Esophagus squamous epithelium (tissue), 5 donors: ENCODE results near the gene TRMT61A. TPM values are rescaled to one million over a fixed set of nuclear protein-coding genes. Genes with fewer than 3 reads are reported as not detected.

Source experiments
- DNase-seq: peaks from one replicate; lab custom pipeline; 2025; lab: John Stamatoyannopoulos, UW
- H3K27ac ChIP-seq, 4 donors: fragments of 200-600 bp; sonication (generic); one replicate each; pipeline ENCODE4 v1.5.1; 2016 to 2019; ENCODE audit warnings: mild to moderate bottlenecking in 1 of 4
- H3K27me3 ChIP-seq, 4 donors: fragments of 200-600 bp; sonication (generic); 1 replicate in 3 of 4; 2 replicates in 1 of 4; pipeline versions ENCODE4 v1.5.1 to v1.6.0; 2017 to 2021; ENCODE audit warnings: antibody characterized with exemption in 1 of 4
- H3K36me3 ChIP-seq, 3 donors: fragments of 200-600 bp; sonication (generic); one replicate each; pipeline ENCODE4 v1.5.1; 2016 to 2019
- H3K4me1 ChIP-seq, 3 donors: fragments of 200-600 bp; sonication (generic); one replicate each; pipeline ENCODE4 v1.5.1; 2017 to 2019
- H3K4me3 ChIP-seq, 4 donors: fragments of 200-600 bp; sonication (generic); 1 replicate in 3 of 4; 2 replicates in 1 of 4; pipeline ENCODE4 v1.5.1; 2016 to 2019; ENCODE audit warnings: mild to moderate bottlenecking in 2 of 4, moderate library complexity in 1 of 4
- H3K9me3 ChIP-seq, 3 donors: fragments of 200-600 bp; sonication (generic); one replicate each; pipeline ENCODE4 v1.5.1; 2016 to 2019
- POLR2A ChIP-seq, 4 donors: fragments of 450-650 bp; IDR thresholded peaks; one replicate each; pipeline ENCODE4 v1.6.1; 2017; ENCODE audit warnings: antibody characterized with exemption in 4 of 4, mild to moderate bottlenecking in 4 of 4, moderate library complexity in 3 of 4
- WGBS, 2 donors: methylation state at CpG; one replicate each; pipeline ENCODE4 v1.1.5; 2018; 5-methylcytosine and 5-hydroxymethylcytosine counted together
- intact Hi-C: fragments of 100-400 bp; cut with DNase I; formaldehyde crosslinking; loops from one replicate; pipeline ENCODE4 v1.15.0; 2022
- total RNA-seq, 4 donors: library from RNA; depleted of rRNA; stranded (reverse); fragments of >200 nt; gene quantifications; one replicate each; pipeline ENCODE4 v1.1.0, GENCODE V29; 2016
- TF ChIP-seq, protein P1 (sequence below), 6 experiments: fragments of 450-650 bp in 4 of 6; fragments of 200-600 bp in 2 of 6; sonication (generic) in 2 of 6; IDR thresholded peaks; one replicate each; pipeline ENCODE4 v1.5.1; 2016 to 2019; ENCODE audit warnings: antibody characterized with exemption in 6 of 6, mild to moderate bottlenecking in 4 of 6, moderate library complexity in 4 of 6
- donor health status: DM: yes; HTN: yes; CAD: no.

Gene TRMT61A
- total RNA-seq, result 10 to 100 TPM in 2 of 4 donors, 1 to 10 TPM in 2; 7.7 to 20.6 (median 9.9) TPM

GRCh38 chr14:103528587-103529382 lies at the start of gene TRMT61A:
Gene TRMT61A, plus strand, starts transcription at chr14:103529196. Its CDS starts 783 bp downstream, at chr14:103529979.
- no peaks in the 10 kb centered on the region for H3K27me3 ChIP-seq
- H3K4me3 ChIP-seq, result peak within 1 kb of the TSS; percentile 70 to 100 (median 82)
- H3K9me3 ChIP-seq, result no peaks in the 10 kb centered on the region
- H3K27ac ChIP-seq, result peak within 1 kb of the TSS; percentile 82 to 93 (median 90)
- H3K36me3 ChIP-seq, result peaks cover 0 to 37% (median 0%) of the 10 kb centered on the region in 3 donors
- 0 to 25% methylated on average over 2 to 3 of the region's 70 CpGs for WGBS, 2 donors
- peak; percentile 38 for DNase-seq
- H3K4me1 ChIP-seq, result peaks cover 13 to 75% (median 31%) of the 10 kb centered on the region in 3 donors
- intact Hi-C loops, result no loop called here
- TF ChIP-seq, protein P1, sequence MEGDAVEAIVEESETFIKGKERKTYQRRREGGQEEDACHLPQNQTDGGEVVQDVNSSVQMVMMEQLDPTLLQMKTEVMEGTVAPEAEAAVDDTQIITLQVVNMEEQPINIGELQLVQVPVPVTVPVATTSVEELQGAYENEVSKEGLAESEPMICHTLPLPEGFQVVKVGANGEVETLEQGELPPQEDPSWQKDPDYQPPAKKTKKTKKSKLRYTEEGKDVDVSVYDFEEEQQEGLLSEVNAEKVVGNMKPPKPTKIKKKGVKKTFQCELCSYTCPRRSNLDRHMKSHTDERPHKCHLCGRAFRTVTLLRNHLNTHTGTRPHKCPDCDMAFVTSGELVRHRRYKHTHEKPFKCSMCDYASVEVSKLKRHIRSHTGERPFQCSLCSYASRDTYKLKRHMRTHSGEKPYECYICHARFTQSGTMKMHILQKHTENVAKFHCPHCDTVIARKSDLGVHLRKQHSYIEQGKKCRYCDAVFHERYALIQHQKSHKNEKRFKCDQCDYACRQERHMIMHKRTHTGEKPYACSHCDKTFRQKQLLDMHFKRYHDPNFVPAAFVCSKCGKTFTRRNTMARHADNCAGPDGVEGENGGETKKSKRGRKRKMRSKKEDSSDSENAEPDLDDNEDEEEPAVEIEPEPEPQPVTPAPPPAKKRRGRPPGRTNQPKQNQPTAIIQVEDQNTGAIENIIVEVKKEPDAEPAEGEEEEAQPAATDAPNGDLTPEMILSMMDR (IDR thresholded peaks at IDR 0.05), result no peak
- peak in 1 of 4 donors; percentile 33 for TF ChIP-seq POLR2A (IDR thresholded peaks at IDR 0.05)

DNA sequence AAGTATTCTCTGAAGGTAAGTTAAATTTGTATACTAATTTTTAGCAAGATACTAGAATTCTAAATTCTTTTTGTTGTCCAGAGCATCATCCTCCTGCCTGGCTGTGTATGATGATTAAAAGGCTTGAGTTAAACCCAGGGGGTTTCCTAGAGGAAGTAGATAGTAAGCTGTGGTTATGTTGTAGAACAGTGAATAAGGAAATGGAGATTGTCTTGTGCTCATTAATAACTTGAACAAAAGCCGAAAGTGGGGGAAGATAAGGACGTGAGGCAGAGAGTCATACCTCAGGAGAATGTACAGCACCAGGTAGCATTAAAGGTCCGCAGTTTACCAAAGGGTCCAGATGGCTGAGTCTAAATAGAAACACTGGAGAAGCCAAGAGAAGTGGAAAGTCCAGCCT lies 48.4 kb upstream of the TRMT61A start:
- peaks cover 0 to 88% (median 17%) of the 10 kb centered on the region in 3 donors for H3K36me3 ChIP-seq
- 54 to 76% methylated on average over 3 of the region's 3 CpGs for WGBS, 2 donors
- intact Hi-C loops, result no loop called here

GRCh38 chr14:103483600-103483999 lies 45.4 kb upstream of the TRMT61A start:
- Histone ChIP-seq H3K4me1 (peaks cover 0 to 11% (median 0%) of the 10 kb centered on the region in 3 donors), H3K9me3 (no peaks in the 10 kb centered on the region), H3K36me3 (peaks cover 3 to 86% (median 13%) of the 10 kb centered on the region in 3 donors), H3K27me3 (no peaks in the 10 kb centered on the region), H3K4me3 (no peak overlapping the region), H3K27ac (peak overlapping the region in 2 of 4 donors; percentile 27 to 31)
- intact Hi-C loops, result no loop called here
- WGBS, 2 donors, result 31 to 32% methylated on average over 5 of the region's 5 CpGs
- no peak for DNase-seq
- no peak for TF ChIP-seq POLR2A (IDR thresholded peaks at IDR 0.05)
- TF ChIP-seq, protein P1 (IDR thresholded peaks at IDR 0.05), result no peak

More for the DNA sequence above, 48.4 kb upstream of the TRMT61A start:
- no peaks in the 10 kb centered on the region for H3K27me3 ChIP-seq
- peaks cover 0 to 11% (median 0%) of the 10 kb centered on the region in 3 donors for H3K4me1 ChIP-seq
- TF ChIP-seq POLR2A (IDR thresholded peaks at IDR 0.05), result no peak
- TF ChIP-seq, protein P1 (IDR thresholded peaks at IDR 0.05), result no peak
- H3K4me3 ChIP-seq, result no peak overlapping the region
- H3K27ac ChIP-seq, result no peak overlapping the region
- H3K9me3 ChIP-seq, result no peaks in the 10 kb centered on the region
- DNase-seq, result no peak

DNA sequence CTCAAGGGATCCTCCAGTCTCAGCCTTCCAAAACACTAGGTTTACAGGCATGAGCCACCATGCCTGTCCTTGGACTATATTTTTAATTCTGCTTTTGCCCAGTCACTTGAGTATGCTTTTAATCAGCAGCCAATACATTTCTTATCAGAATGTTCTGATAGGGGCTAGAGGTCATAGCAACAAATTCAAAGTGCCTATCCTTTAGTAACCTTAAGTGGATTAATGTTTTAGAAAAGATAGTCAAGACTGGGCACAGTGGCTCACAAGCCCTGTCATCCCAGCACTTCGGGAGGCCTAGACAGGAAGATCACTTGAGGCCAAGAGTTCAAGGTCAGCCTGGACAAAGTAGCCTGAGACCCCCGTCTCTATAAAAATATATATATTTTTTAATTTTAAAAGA lies 43.5 kb upstream of the TRMT61A start:
- Histone ChIP-seq H3K4me3 (no peak overlapping the region), H3K4me1 (peaks cover 0 to 11% (median 0%) of the 10 kb centered on the region in 3 donors), H3K36me3 (peaks cover 8 to 86% (median 19%) of the 10 kb centered on the region in 3 donors), H3K9me3 (no peaks in the 10 kb centered on the region), H3K27me3 (no peaks in the 10 kb centered on the region), H3K27ac (no peak overlapping the region)
- 91 to 92% methylated on average over 2 of the region's 2 CpGs for WGBS, 2 donors
- DNase-seq, result no peak
- intact Hi-C loops, result no loop called here
- no peak for TF ChIP-seq POLR2A (IDR thresholded peaks at IDR 0.05)

GRCh38 chr14:103488071-103488470 lies 40.9 kb upstream of the TRMT61A start:
- no peaks in the 10 kb centered on the region for H3K9me3 ChIP-seq
- no peak overlapping the region for H3K27ac ChIP-seq
- DNase-seq, result no peak
- peaks cover 8 to 91% (median 17%) of the 10 kb centered on the region in 3 donors for H3K36me3 ChIP-seq
- intact Hi-C loops, result no loop called here
- H3K4me1 ChIP-seq, result peaks cover 0 to 11% (median 0%) of the 10 kb centered on the region in 3 donors
- 92 to 94% methylated on average over 6 of the region's 6 CpGs for WGBS, 2 donors
- no peak overlapping the region for H3K4me3 ChIP-seq
- TF ChIP-seq, protein P1 (IDR thresholded peaks at IDR 0.05), result no peak
- TF ChIP-seq POLR2A (IDR thresholded peaks at IDR 0.05), result no peak
- no peaks in the 10 kb centered on the region for H3K27me3 ChIP-seq
